ENCODE measurements around the gene POMT2. TPM values are rescaled to one million over a fixed set of nuclear protein-coding genes. Genes with fewer than 3 reads are reported as not detected.

POMT2 gene
- total RNA-seq: 1 to 10 TPM; 7.6 to 8.2 TPM
- 3.5 TPM for polyA plus RNA-seq (2013, experiment 1 of 2)
- polyA plus RNA-seq (2013, experiment 2 of 2): 4.9 TPM
- total RNA-seq: 5.1 to 20.1 (median 11.9) reads per million in 172 experiments

GRCh38 chr14:77320238-77320935 lies at the start of gene POMT2:
Gene POMT2, minus strand, starts transcription at chr14:77320883. Its CDS starts 202 bp downstream, at chr14:77320681.
- H3K36me3 Mint-ChIP-seq (ENCODE audit: low read depth): peaks cover 9% of the 10 kb centered on the region
- Histone ChIP-seq H3K9me3 (ENCODE audit: control insufficient read depth in 1 of 2, insufficient read depth in 1 of 2, low read length in 2 of 2) (no peaks in the 10 kb centered on the region), H3K27ac (ENCODE audit: low read depth in 1 of 2, low read length in 2 of 2) (peak within 1 kb of the TSS; percentile 95 to 98), H3K4me1 (ENCODE audit: insufficient read depth, low read length) (peaks cover 23% of the 10 kb centered on the region), H3K27me3 (ENCODE audit: control insufficient read depth in 1 of 2, insufficient read depth in 2 of 2, low read length in 2 of 2) (no peaks in the 10 kb centered on the region), H3K4me3 (ENCODE audit: low read length) (peak within 1 kb of the TSS; percentile 93), H3K36me3 (ENCODE audit: insufficient read depth, low read length) (no peaks in the 10 kb centered on the region)
- CTCF ChIA-PET: interaction anchor here (1.1 to 1.5 kb wide), 2 partner anchors 56 to 297 kb away, joined by 4 to 6 read pairs; partner anchors contain the start of genes SAMD15, SPTLC2 and TMED8
- peak; percentile 86 to 95 (median 90) for DNase-seq
- H3K4me3 Mint-ChIP-seq: peak within 1 kb of the TSS; percentile 100
- intact Hi-C loops (cut with DNase I, micrococcal nuclease): loop anchor here (1.0 to 5.0 kb wide), 5 partner anchors 56 to 1168 kb away; partner anchors contain the start of genes ALKBH1 (in 2 of the 2), SLIRP (in 2 of the 2), VIPAS39 (in 2 of the 2) and GPATCH2L (in 1 of the 2)
- POLR2A ChIA-PET: interaction anchor here (0.8 to 2.2 kb wide), 7 partner anchors 9 to 510 kb away, joined by 3 to 30 read pairs (median 6); partner anchors contain the start of genes AHSA1, CIPC, SAMD15 and TMED8
- peak; percentile 47 for ATAC-seq (ENCODE audit: poor library complexity)
- H3K27ac Mint-ChIP-seq: peak within 1 kb of the TSS; percentile 100
- no peaks in the 10 kb centered on the region for H3K27me3 Mint-ChIP-seq
- H3K9me3 Mint-ChIP-seq: no peaks in the 10 kb centered on the region
- peaks cover 31% of the 10 kb centered on the region for H3K4me1 Mint-ChIP-seq (ENCODE audit: low read depth)
- TF ChIP-seq CTCF (IDR thresholded peaks at IDR 0.05): peak; percentile 38

GRCh38 chr14:77369285-77369684 lies 48.6 kb upstream of the POMT2 start:
- Histone ChIP-seq H3K27ac (ENCODE audit: low read depth in 1 of 2, low read length in 2 of 2) (no peak overlapping the region), H3K4me1 (ENCODE audit: insufficient read depth, low read length) (peaks cover 11% of the 10 kb centered on the region), H3K4me3 (ENCODE audit: low read length) (no peak overlapping the region), H3K9me3 (ENCODE audit: control insufficient read depth in 1 of 2, insufficient read depth in 1 of 2, low read length in 2 of 2) (no peaks in the 10 kb centered on the region), H3K36me3 (ENCODE audit: insufficient read depth, low read length) (no peaks in the 10 kb centered on the region), H3K27me3 (ENCODE audit: control insufficient read depth in 1 of 2, insufficient read depth in 2 of 2, low read length in 2 of 2) (no peaks in the 10 kb centered on the region)
- H3K27ac Mint-ChIP-seq: peak overlapping the region; percentile 7
- no peak for TF ChIP-seq CTCF (IDR thresholded peaks at IDR 0.05)
- DNase-seq (peak in 6 of 14 experiments; percentile 2 to 56 (median 30)), ATAC-seq (ENCODE audit: poor library complexity) (peak; percentile 65)
- ChIA-PET CTCF (interaction anchor here (0.6 kb wide), 1 partner anchor 83 kb away, joined by 3 read pairs; no protein-coding TSS in a partner anchor), POLR2A (interaction anchor here (0.6 kb wide), 1 partner anchor 212 kb away, joined by 3 read pairs; no protein-coding TSS in a partner anchor)
- no peaks in the 10 kb centered on the region for H3K9me3 Mint-ChIP-seq
- H3K4me3 Mint-ChIP-seq: peak overlapping the region; percentile 39
- H3K36me3 Mint-ChIP-seq (ENCODE audit: low read depth): no peaks in the 10 kb centered on the region
- H3K27me3 Mint-ChIP-seq: no peaks in the 10 kb centered on the region
- H3K4me1 Mint-ChIP-seq (ENCODE audit: low read depth): peaks cover 28% of the 10 kb centered on the region
- intact Hi-C loops (cut with DNase I, micrococcal nuclease): no loop called here

- CTCF ChIA-PET: no interaction called here
Measured at GRCh38 chr14:77364146-77364545, 43.5 kb upstream of the POMT2 start.

More at GRCh38 chr14:77364146-77364545, 43.5 kb upstream of the POMT2 start:
- Mint-ChIP-seq H3K27ac (no peak overlapping the region), H3K27me3 (no peaks in the 10 kb centered on the region), H3K4me3 (no peak overlapping the region), H3K9me3 (no peaks in the 10 kb centered on the region), H3K36me3 (ENCODE audit: low read depth) (no peaks in the 10 kb centered on the region), H3K4me1 (ENCODE audit: low read depth) (peaks cover 12% of the 10 kb centered on the region)
- Histone ChIP-seq H3K4me1 (ENCODE audit: insufficient read depth, low read length) (peaks cover under 1% of the 10 kb centered on the region), H3K9me3 (ENCODE audit: control insufficient read depth in 1 of 2, insufficient read depth in 1 of 2, low read length in 2 of 2) (no peaks in the 10 kb centered on the region), H3K27ac (ENCODE audit: low read depth in 1 of 2, low read length in 2 of 2) (no peak overlapping the region), H3K4me3 (ENCODE audit: low read length) (no peak overlapping the region), H3K27me3 (ENCODE audit: control insufficient read depth in 1 of 2, insufficient read depth in 2 of 2, low read length in 2 of 2) (no peaks in the 10 kb centered on the region), H3K36me3 (ENCODE audit: insufficient read depth, low read length) (no peaks in the 10 kb centered on the region)
- ATAC-seq (ENCODE audit: poor library complexity): no peak
- POLR2A ChIA-PET: no interaction called here
- TF ChIP-seq CTCF (IDR thresholded peaks at IDR 0.05): no peak
- intact Hi-C loops (cut with DNase I, micrococcal nuclease): no loop called here
- DNase-seq: no peak

Data from CD4-positive, alpha-beta T cell (primary cell).